Middle frontal gyrus (tissue), 1 donor: Measurements from ENCODE around the gene PRR5.

Source experiments
- DNase-seq: peaks from one replicate; pipeline ENCODE4 v3.0.0-alpha.2; 2015; ENCODE audit warnings: low spot score; ENCODE audit errors: extremely low spot score

PRR5 gene

GRCh38 chr22:44691796-44692661 is 10.0 kb upstream of the PRR5 start:
- DNase-seq: no peak

GRCh38 chr22:44692662-44693007 is 9.4 kb upstream of the PRR5 start:
- DNase-seq: no peak

GRCh38 chr22:44693145-44693544 is 8.9 kb upstream of the PRR5 start:
- no peak for DNase-seq

GRCh38 chr22:44693756-44694155 is 8.2 kb upstream of the PRR5 start:
- no peak for DNase-seq

- DNase-seq: no peak
These were observed 4.4 kb upstream of the PRR5 start for GRCh38 chr22:44697423-44698141.

- DNase-seq: no peak
These were observed 3.2 kb upstream of the PRR5 start for GRCh38 chr22:44698531-44699421.

- DNase-seq: no peak
These were observed 1.5 kb upstream of the PRR5 start for GRCh38 chr22:44700456-44700855.

- DNase-seq: no peak
These were observed 715 bp upstream of the PRR5 start for GRCh38 chr22:44701187-44701790.

- no peak for DNase-seq
These were observed 635 bp downstream of the PRR5 start for GRCh38 chr22:44702479-44703198.

GRCh38 chr22:44703255-44703870 is 1.4 kb downstream of the PRR5 start:
- no peak for DNase-seq

- no peak for DNase-seq
These were observed 2.4 kb downstream of the PRR5 start for GRCh38 chr22:44704159-44705021.

- no peak for DNase-seq
These were observed 3.0 kb downstream of the PRR5 start for GRCh38 chr22:44705022-44705297.

GRCh38 chr22:44706488-44706887 is 4.5 kb downstream of the PRR5 start:
- no peak for DNase-seq

- DNase-seq: no peak
These were observed 5.2 kb downstream of the PRR5 start for GRCh38 chr22:44707178-44707577.

GRCh38 chr22:44707752-44708151 is 5.7 kb downstream of the PRR5 start:
- no peak for DNase-seq

GRCh38 chr22:44709881-44710392 is 7.9 kb downstream of the PRR5 start:
- DNase-seq: no peak

- DNase-seq: no peak
These were observed 8.7 kb downstream of the PRR5 start for GRCh38 chr22:44710474-44711240.

- no peak for DNase-seq
These were observed 9.2 kb downstream of the PRR5 start for GRCh38 chr22:44711241-44711560.
